Stimulated activated CD4-positive, alpha-beta T cell treated with anti-CD3 and anti-CD28 coated beads, Interleukin-1b, Interleukin-23, amount 100 ng/mL, for 1 hour (primary cell): ENCODE data around the gene GNG2.

Experiments
- DNase-seq, 2 donors: peaks; one replicate each; pipeline ENCODE4 v3.0.0-alpha.2; 2020; ENCODE audit warnings: low read depth in 2 of 2

GNG2 gene

GRCh38 chr14:51855234-51855633 lies 5.2 kb upstream of the GNG2 start:
- DNase-seq: no peak

GRCh38 chr14:51856792-51857296 lies 3.6 kb upstream of the GNG2 start:
- DNase-seq: no peak

DNA sequence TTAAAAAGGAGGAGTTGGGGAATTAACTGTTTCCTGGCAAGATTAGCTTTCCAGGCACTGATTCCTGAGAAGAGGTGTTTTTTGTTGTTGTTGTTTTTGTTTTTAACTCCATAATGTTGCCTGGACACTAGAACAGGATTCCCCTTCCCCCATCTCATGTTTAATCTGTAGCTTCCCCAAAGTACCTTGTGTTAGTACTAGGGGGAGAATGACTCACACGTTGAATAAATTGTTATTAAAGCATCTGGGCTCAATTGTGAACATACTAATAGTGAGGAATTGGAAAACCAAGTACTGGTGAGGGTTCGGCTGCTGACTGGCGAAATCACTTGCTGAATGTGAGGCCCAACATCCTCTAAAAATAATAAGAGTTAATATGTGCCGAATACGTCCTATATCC lies 1.3 kb upstream of the GNG2 start:
- DNase-seq: no peak

- no peak for DNase-seq
Observed at GRCh38 chr14:51860825-51861499, 550 bp downstream of the GNG2 start.

GRCh38 chr14:51862176-51862796 lies 1.9 kb downstream of the GNG2 start:
- no peak for DNase-seq

GRCh38 chr14:51862860-51863259 lies 2.4 kb downstream of the GNG2 start:
- no peak for DNase-seq

DNA sequence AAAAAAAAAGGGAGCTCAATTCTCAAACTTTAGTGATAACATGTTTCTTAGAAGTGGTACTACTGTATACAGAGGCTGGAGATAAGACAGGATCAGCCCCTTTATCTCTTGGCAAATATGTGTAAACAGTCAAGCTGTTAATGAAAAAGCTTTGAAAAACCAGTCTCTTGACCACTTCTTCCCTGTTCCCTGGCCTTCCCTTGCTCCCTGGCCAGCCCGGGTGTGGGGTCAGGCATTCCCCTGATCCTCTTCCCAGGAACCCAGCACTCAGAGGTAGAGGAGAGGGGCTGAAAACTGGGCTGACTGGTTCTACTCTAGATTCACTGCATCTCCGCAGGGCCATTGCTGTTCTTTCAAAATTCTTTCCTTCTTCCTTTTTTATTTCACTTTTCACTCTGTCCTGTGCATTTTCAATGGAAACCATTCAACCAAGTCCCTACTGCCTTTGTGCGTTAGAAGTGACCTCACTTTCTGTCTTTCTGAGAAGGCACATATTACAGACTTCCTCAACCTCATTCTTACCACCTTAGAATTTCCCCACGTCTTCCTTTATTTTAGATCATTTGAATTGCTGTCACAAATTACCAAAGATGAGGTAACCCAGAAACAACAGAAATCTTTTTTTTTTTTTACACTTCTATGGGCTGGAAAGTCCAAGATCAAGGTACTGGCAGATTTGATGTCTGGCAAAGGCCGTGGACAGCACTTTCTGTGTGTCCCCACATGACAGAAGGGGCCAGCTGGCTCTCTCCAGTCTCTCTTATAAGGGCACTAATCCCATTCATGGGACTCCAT lies 5.7 kb downstream of the GNG2 start:
- DNase-seq: no peak

DNA sequence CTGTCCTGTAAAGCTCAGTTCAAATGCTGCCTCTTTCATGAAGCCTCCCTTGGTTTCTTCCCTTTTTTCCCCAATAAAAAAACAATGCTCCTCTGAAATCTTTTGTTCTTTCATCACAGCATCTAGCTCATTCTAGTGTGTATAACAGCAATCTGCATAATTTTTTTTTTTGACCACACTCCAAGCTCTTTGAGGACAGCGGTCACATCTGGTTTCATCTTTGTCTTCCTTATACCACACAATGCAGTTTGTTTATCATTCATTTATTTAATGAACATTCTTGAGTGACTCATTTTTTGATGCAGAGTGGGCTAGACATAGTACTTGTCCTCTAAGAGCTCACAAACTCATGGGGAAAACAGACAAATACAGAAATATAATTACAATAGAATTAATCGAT lies 7.3 kb downstream of the GNG2 start:
- DNase-seq: no peak

GRCh38 chr14:51868405-51868804 lies 8.0 kb downstream of the GNG2 start:
- no peak for DNase-seq

GRCh38 chr14:51869411-51870100 lies 9.1 kb downstream of the GNG2 start:
- no peak for DNase-seq

DNA sequence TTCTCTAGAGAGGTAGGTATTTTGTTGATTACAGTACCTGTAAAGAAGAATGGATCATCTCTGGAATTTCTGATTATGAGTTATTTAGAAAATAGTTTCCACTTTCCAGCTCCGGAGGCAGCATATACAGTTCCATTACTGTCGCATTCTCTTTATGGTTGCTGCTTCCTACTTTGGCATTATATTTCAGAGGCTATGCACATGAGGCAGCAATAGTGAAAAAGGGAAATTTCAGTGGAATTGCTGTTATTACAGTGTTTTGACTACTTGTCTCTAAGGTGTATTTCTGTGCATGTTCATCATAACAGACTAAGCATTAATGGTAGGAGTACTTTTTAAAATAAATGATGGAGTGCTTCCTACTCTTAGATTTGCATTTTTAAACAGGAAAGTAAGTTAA lies 10.2 kb downstream of the GNG2 start:
- DNase-seq: no peak

- no peak for DNase-seq
Observed at GRCh38 chr14:51871846-51872245, 11.4 kb downstream of the GNG2 start.

GRCh38 chr14:51872396-51872795 lies 12.0 kb downstream of the GNG2 start:
- no peak for DNase-seq

GRCh38 chr14:51873221-51873893 lies 12.9 kb downstream of the GNG2 start:
- DNase-seq: no peak

GRCh38 chr14:51877810-51878209 lies 17.4 kb downstream of the GNG2 start:
- no peak for DNase-seq

DNA sequence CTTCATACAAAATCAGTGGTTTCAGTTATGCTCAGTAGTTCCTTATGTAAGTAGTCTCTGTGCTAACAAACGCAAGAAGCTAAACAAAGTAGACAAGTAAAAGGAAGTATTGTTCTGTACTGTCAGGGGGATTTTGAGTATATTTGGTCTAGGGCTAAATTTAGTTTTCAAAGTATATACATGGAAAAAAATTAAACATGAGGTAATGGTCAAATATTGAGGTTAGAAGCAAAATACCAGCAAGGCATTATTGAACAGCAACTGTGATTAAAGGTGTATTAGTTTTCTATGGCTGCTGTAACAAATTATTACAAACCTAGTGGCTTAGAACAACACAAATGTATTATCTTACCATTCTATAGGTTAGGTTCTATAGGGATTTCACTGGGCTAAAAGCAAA lies 18.8 kb downstream of the GNG2 start:
- DNase-seq: no peak

GRCh38 chr14:51880835-51881580 lies 20.6 kb downstream of the GNG2 start:
- no peak for DNase-seq

DNA sequence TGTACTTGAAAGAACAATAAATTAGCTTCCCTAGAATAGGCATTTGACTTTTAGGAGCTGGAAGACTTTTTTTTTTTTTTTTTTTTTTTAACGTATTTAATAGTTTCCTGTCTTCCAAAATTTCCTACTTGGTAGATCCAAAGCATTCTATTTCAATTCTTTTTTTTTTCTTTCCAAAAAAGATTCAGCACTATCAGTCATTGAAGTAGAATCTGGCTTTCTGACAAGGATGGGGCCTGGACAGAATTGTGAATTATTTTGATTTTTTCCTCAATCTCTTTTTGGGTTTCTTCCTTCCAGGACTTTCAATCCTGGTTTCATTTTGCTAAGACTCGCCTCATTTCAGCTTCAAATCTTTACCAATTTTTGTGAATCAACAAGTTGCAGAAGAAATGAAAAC lies 21.2 kb downstream of the GNG2 start:
- no peak for DNase-seq

- no peak for DNase-seq
Observed at GRCh38 chr14:51883232-51883631, 22.8 kb downstream of the GNG2 start.

DNA sequence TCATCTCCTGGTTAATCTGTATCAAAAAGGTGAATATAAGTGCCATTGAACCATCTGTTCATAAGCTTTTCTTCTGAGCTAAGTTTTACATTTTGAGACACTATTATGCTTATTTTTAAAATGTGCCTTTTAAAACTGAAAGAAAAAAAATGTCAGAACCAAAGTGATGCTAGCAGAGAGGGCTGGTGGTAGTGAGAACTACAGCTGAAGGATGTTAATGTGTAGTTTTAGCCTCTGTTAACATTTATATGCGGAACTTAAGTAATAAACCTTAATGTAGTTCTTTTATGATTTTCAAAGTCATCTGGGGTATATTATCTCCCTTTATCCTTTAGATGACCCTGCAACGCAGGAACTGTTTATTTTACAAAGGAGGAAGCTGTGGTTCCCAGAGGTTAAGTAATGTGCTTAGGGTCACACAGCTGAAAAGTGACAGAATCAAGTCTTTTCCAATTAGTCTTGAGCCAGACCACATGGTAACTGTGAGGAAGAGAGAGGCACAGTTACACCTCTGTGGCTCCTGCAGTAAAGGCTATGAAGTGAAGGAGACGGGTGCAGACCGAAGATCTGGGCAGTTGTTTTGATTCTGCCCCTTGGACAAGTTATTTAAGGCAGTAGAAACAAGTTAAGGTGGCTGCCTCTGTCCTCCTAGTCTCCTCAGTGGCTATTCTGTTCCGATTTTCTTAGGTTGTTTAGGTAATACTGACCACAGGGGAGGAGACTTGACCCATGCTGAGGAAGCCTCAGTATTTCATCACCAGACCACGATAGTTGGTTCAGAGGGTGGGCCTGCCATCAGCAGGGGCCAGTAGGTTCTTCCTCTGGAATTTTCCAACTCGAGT lies 23.9 kb downstream of the GNG2 start:
- no peak for DNase-seq
